GM18951 (cell line): ENCODE results near the gene ZEB1.

Source experiments
- POLR2A ChIP-seq: IDR thresholded peaks from 4 replicates; pipeline ENCODE4 v1.6.1; 2011; ENCODE audit warnings: mild to moderate bottlenecking; ENCODE audit not compliant: insufficient read length, insufficient read depth; ENCODE audit errors: extremely low read depth
- in situ Hi-C: fragments of 300-500 bp; cut with MboI; formaldehyde crosslinking; loops from one replicate; pipeline ENCODE4 v1.12.0; 2022; ENCODE audit warnings: low sequenced_read_pairs, mixed read lengths, inconsistent platforms; ENCODE audit not compliant: unreplicated experiment

The ZEB1 gene

GRCh38 chr10:31490858-31491504 lies 172.0 kb downstream of the ZEB1 start:
- TF ChIP-seq POLR2A, result no peak
- in situ Hi-C loops, result loop anchor here (25.0 kb wide), 1 partner anchor 704 kb away; no protein-coding TSS in a partner anchor

GRCh38 chr10:31507427-31507826 lies 188.4 kb downstream of the ZEB1 start:
- in situ Hi-C loops, result no loop called here
- no peak for TF ChIP-seq POLR2A

GRCh38 chr10:31508234-31508633 lies 189.2 kb downstream of the ZEB1 start:
- in situ Hi-C loops, result no loop called here
- no peak for TF ChIP-seq POLR2A

GRCh38 chr10:31508882-31509281 lies 189.9 kb downstream of the ZEB1 start:
- in situ Hi-C loops, result no loop called here
- no peak for TF ChIP-seq POLR2A

- TF ChIP-seq POLR2A, result no peak
Observed at GRCh38 chr10:31509989-31510388, 191.0 kb downstream of the ZEB1 start.

GRCh38 chr10:31515116-31515515 lies 196.1 kb downstream of the ZEB1 start:
- in situ Hi-C loops, result no loop called here
- no peak for TF ChIP-seq POLR2A

More at GRCh38 chr10:31509989-31510388, 191.0 kb downstream of the ZEB1 start:
- in situ Hi-C loops, result no loop called here

GRCh38 chr10:31515819-31516402 lies 196.9 kb downstream of the ZEB1 start:
- no peak for TF ChIP-seq POLR2A
- in situ Hi-C loops, result no loop called here

- no peak for TF ChIP-seq POLR2A
- in situ Hi-C loops, result no loop called here
Observed at GRCh38 chr10:31520986-31521831, 202.2 kb downstream of the ZEB1 start.

GRCh38 chr10:31522820-31523219 lies 203.8 kb downstream of the ZEB1 start:
- TF ChIP-seq POLR2A, result no peak
- in situ Hi-C loops, result no loop called here

- TF ChIP-seq POLR2A, result no peak
- in situ Hi-C loops, result no loop called here
Observed at GRCh38 chr10:31524460-31524859, 205.4 kb downstream of the ZEB1 start.

GRCh38 chr10:31526178-31526577 lies 207.2 kb downstream of the ZEB1 start:
- in situ Hi-C loops, result no loop called here

GRCh38 chr10:31526681-31527080 lies 207.7 kb downstream of the ZEB1 start:
- in situ Hi-C loops, result no loop called here
- TF ChIP-seq POLR2A, result no peak

More at GRCh38 chr10:31526178-31526577, 207.2 kb downstream of the ZEB1 start:
- no peak for TF ChIP-seq POLR2A

GRCh38 chr10:31528831-31529230 lies 209.8 kb downstream of the ZEB1 start:
- in situ Hi-C loops, result no loop called here
- no peak for TF ChIP-seq POLR2A

- TF ChIP-seq POLR2A, result no peak
- in situ Hi-C loops, result no loop called here
Observed at GRCh38 chr10:31536302-31536701, 217.3 kb downstream of the ZEB1 start.

GRCh38 chr10:31549896-31550295 lies 230.9 kb downstream of the ZEB1 start:
- in situ Hi-C loops, result no loop called here
- no peak for TF ChIP-seq POLR2A
